PC-3 (cell line): Measurements from ENCODE around the gene KRTAP5-5. TPM values are rescaled to one million over a fixed set of nuclear protein-coding genes. Genes with fewer than 3 reads are reported as not detected.
"Not testable (repeated sequence)": the region's sequence is repeated elsewhere in the genome, so short reads cannot be mapped to it uniquely, and the experiment has no call there.

ENCODE experiments used
- ATAC-seq: fragments of 200-7000 bp; cut with Tn5 transposase; 2 replicates; pipeline ENCODE4 v1.9.1; 2020; ENCODE audit warnings: mild to moderate bottlenecking, moderate library complexity
- BruUV-seq: library from RNA; stranded (reverse); fragments of 400-500 nt; replicated peaks from 2 replicates; lab custom pipeline; 2021; lab: Mats Ljungman, UMichigan
- CTCF ChIA-PET: fragments of 300-600 bp; sonication (Branson Sonifier 250); formaldehyde crosslinking; loops from one replicate; lab custom pipeline; 2022; ENCODE audit warnings: antibody characterized with exemption; lab: Charles Lee
- POLR2A ChIA-PET: fragments of 300-600 bp; sonication (Branson Sonifier 250); formaldehyde crosslinking; loops from one replicate; lab custom pipeline; 2022; ENCODE audit warnings: antibody characterized with exemption; ENCODE audit not compliant: unreplicated experiment; lab: Charles Lee
- DNase-seq: peaks from one replicate; pipeline ENCODE4 v3.0.0-alpha.2; 2015
- H2AFZ ChIP-seq: fragments of 300-600 bp; sonication (generic); 2 replicates; pipeline ENCODE4 v1.6.0; 2016; ENCODE audit warnings: antibody characterized with exemption, low read length
- H3F3A ChIP-seq: fragments of 300-600 bp; sonication (generic); one replicate; pipeline ENCODE4 v1.6.0; 2017; ENCODE audit warnings: antibody characterized with exemption, low read length, control low read depth, mild to moderate bottlenecking; ENCODE audit not compliant: unreplicated experiment
- H3K27ac ChIP-seq: fragments of 300-600 bp; sonication (generic); 2 replicates; pipeline ENCODE4 v1.5.1; 2016; ENCODE audit warnings: mild to moderate bottlenecking, low read length
- H3K27me3 ChIP-seq: fragments of 300-600 bp; sonication (generic); 2 replicates; pipeline ENCODE4 v1.6.1; 2016; ENCODE audit warnings: low read length, mixed read lengths
- H3K36me3 ChIP-seq: fragments of 300-600 bp; sonication (generic); 2 replicates; pipeline ENCODE4 v1.6.1; 2016; ENCODE audit warnings: low read depth, mixed run types, low read length, mixed read lengths
- H3K4me1 ChIP-seq: fragments of 300-600 bp; sonication (generic); 2 replicates; pipeline ENCODE4 v1.5.1; 2016; ENCODE audit warnings: low read length; ENCODE audit not compliant: insufficient read depth
- H3K4me2 ChIP-seq: fragments of 300-600 bp; sonication (generic); 2 replicates; pipeline ENCODE4 v1.6.0; 2016; ENCODE audit warnings: low read length
- H3K4me3 ChIP-seq: fragments of 300-600 bp; sonication (generic); 2 replicates; pipeline ENCODE4 v1.5.1; 2016; ENCODE audit warnings: mild to moderate bottlenecking, low read length, mixed read lengths
- H3K79me2 ChIP-seq: fragments of 300-600 bp; sonication (generic); 2 replicates; pipeline ENCODE4 v1.6.1; 2017; ENCODE audit warnings: low read length, mixed read lengths
- H3K9ac ChIP-seq: fragments of 300-600 bp; sonication (generic); 2 replicates; pipeline ENCODE4 v1.6.0; 2016; ENCODE audit warnings: mild to moderate bottlenecking, low read length
- H3K9me2 ChIP-seq: fragments of 300-600 bp; sonication (generic); replicated peaks from 2 replicates; pipeline ENCODE4 v1.6.1; 2016; ENCODE audit warnings: mixed run types, low read length, mixed read lengths
- H3K9me3 ChIP-seq: fragments of 300-600 bp; sonication (generic); 2 replicates; pipeline ENCODE4 v1.6.1; 2016; ENCODE audit warnings: low read length, mixed read lengths
- H4K20me1 ChIP-seq: fragments of 300-600 bp; sonication (generic); 2 replicates; pipeline ENCODE4 v1.6.1; 2016; ENCODE audit warnings: low read length, mixed read lengths
- EZH2 ChIP-seq: fragments of 300-600 bp; sonication (generic); IDR thresholded peaks from one replicate; pipeline ENCODE4 v1.6.1; 2017; ENCODE audit warnings: antibody characterized with exemption, mild to moderate bottlenecking, low read length; ENCODE audit not compliant: unreplicated experiment
- EZH2phosphoT487 ChIP-seq: fragments of 300-600 bp; sonication (generic); IDR thresholded peaks from 2 replicates; pipeline ENCODE4 v1.6.1; 2018; ENCODE audit warnings: mild to moderate bottlenecking, antibody characterized with exemption, low read length, borderline replicate concordance
- intact Hi-C: fragments of 100-400 bp; cut with micrococcal nuclease; formaldehyde crosslinking; loops from 2 replicates; pipeline ENCODE4 v1.9.0; 2023
- total RNA-seq: library from RNA; depleted of rRNA; stranded (reverse); fragments of >200 nt; gene quantifications from 2 replicates; pipeline ENCODE4 v1.2.3, GENCODE V29; 2014
- TF ChIP-seq, protein P1 (sequence below): fragments of 300-600 bp; sonication (generic); conservative IDR thresholded peaks from 2 replicates; pipeline ENCODE4 v1.5.1; 2017; ENCODE audit warnings: antibody characterized with exemption, low read depth, mild to moderate bottlenecking, low read length

The KRTAP5-5 gene
- total RNA-seq, 1 experiment from 2014 or later: not detected

DNA sequence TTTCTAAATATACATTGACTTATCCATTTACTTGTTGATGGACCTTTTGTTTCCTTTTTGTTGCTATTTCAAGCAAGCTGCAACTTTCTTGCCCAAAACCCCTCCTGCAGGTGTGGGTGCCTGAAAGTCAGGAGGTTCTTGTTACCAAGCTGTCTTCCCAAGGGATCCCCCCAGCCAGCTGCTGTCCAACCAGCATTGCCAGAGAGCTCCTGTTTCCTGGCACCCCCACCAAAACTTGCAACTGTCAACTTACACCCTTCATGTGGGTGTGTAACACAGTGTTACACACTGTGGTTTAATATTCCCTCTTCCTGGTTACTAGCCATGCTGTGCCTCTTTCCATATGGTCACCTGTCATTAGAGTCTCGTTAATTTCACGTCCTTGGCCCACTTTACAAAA, 42.9 kb upstream of the KRTAP5-5 start:
- Histone ChIP-seq H3K9ac (no peak overlapping the region), H3K4me2 (no peak overlapping the region), H3K27ac (no peak overlapping the region), H2AFZ (no peak overlapping the region), H3K27me3 (no peaks in the 10 kb centered on the region), H3K4me3 (no peak overlapping the region), H3K9me3 (no peaks in the 10 kb centered on the region), H3K36me3 (no peaks in the 10 kb centered on the region), H3F3A (no peaks in the 10 kb centered on the region), H3K9me2 (no peaks in the 10 kb centered on the region), H4K20me1 (no peaks in the 10 kb centered on the region), H3K79me2 (no peaks in the 10 kb centered on the region), H3K4me1 (peaks cover 5% of the 10 kb centered on the region)
- intact Hi-C loops: no loop called here
- TF ChIP-seq EZH2phosphoT487 (no peak), EZH2 (no peak)
- TF ChIP-seq, protein P1, sequence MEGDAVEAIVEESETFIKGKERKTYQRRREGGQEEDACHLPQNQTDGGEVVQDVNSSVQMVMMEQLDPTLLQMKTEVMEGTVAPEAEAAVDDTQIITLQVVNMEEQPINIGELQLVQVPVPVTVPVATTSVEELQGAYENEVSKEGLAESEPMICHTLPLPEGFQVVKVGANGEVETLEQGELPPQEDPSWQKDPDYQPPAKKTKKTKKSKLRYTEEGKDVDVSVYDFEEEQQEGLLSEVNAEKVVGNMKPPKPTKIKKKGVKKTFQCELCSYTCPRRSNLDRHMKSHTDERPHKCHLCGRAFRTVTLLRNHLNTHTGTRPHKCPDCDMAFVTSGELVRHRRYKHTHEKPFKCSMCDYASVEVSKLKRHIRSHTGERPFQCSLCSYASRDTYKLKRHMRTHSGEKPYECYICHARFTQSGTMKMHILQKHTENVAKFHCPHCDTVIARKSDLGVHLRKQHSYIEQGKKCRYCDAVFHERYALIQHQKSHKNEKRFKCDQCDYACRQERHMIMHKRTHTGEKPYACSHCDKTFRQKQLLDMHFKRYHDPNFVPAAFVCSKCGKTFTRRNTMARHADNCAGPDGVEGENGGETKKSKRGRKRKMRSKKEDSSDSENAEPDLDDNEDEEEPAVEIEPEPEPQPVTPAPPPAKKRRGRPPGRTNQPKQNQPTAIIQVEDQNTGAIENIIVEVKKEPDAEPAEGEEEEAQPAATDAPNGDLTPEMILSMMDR: no peak
- CTCF ChIA-PET: no interaction called here
- BruUV-seq: no TSS peak
- DNase-seq (no peak), ATAC-seq (no peak)
- POLR2A ChIA-PET: no interaction called here

DNA sequence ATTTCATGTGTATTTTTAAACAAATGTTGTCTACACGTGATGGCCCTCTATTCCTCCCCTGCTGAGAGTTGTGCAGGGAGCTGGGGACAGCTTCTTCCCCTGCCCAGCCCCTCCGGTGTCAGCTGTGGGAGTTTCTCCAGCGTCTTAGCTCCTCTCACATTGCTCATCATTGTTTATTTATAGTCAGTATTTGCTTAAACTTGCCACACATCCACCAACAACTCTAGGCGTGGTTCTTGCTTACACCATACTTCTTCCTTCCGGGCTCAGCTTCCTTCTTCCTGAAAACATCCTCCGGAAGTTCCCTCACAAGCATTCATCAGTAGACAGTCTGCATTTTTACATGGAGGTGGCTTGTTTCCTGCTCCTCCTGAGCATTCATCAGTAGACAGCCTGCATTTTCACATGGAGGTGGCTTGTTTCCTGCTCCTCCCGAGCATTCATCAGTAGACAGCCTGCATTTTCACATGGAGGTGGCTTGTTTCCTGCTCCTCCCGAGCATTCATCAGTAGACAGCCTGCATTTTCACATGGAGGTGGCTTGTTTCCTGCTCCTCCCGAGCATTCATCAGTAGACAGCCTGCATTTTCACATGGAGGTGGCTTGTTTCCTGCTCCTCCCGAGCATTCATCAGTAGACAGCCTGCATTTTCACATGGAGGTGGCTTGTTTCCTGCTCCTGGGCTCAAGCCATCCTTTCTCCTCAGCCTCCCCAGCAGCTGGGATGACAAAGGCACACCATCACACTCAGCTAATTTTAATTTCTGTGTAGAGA, 40.2 kb upstream of the KRTAP5-5 start:
- H3K27me3 ChIP-seq, H3K4me3 ChIP-seq, H4K20me1 ChIP-seq, BruUV-seq, intact Hi-C loops, H3K79me2 ChIP-seq, H3K4me1 ChIP-seq, H3K9me2 ChIP-seq, H3F3A ChIP-seq, H3K36me3 ChIP-seq, H3K9me3 ChIP-seq, H3K9ac ChIP-seq, H3K27ac ChIP-seq: not testable (repeated sequence)
- ChIA-PET CTCF (interaction anchor here (0.6 to 1.4 kb wide), 6 partner anchors 15 to 704 kb away, joined by 3 to 9 read pairs (median 7); no protein-coding TSS in a partner anchor), POLR2A (interaction anchor here (0.6 to 0.7 kb wide), 2 partner anchors 41 to 243 kb away, joined by 3 to 16 read pairs; no protein-coding TSS in a partner anchor)
- peak overlapping the region; percentile 31 for H2AFZ ChIP-seq
- ATAC-seq: peak; percentile 99
- peak overlapping the region; percentile 76 for H3K4me2 ChIP-seq
- DNase-seq: peak; percentile 75

DNA sequence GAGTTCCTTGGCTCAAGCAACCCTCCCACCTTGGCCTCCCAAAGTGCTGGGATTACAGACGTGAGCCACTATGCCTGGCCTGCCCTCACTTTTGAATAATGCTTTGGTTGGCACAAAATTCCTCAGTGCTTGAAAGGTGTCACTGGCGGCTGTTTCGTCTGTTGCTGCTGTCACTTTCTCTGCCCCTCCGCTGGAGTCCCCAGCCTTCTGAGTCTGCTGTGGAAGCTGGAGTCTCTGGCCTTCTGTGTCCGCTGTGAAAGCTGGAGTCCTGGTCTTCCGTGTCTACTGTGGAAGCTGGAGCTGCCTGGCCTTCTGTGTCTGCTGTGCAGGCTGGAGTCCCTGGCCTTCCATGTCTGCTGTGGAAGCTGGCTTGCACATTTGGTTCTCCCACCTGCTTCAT, 39.6 kb upstream of the KRTAP5-5 start:
- Histone ChIP-seq H3K79me2 (no peaks in the 10 kb centered on the region), H2AFZ (no peak overlapping the region), H3K9me2 (no peaks in the 10 kb centered on the region), H3K4me1 (peaks cover 5% of the 10 kb centered on the region), H3K36me3 (no peaks in the 10 kb centered on the region), H3K9me3 (no peaks in the 10 kb centered on the region), H3K9ac (no peak overlapping the region), H3K27me3 (0 out of 2 replicates have a peak, but pooled peaks cover 3% of the 10 kb centered on the region), H3K4me2 (no peak overlapping the region), H4K20me1 (no peaks in the 10 kb centered on the region), H3K27ac (no peak overlapping the region), H3F3A (no peaks in the 10 kb centered on the region), H3K4me3 (no peak overlapping the region)
- intact Hi-C loops: no loop called here
- DNase-seq (no peak), ATAC-seq (no peak)
- no TSS peak for BruUV-seq
- no peak for TF ChIP-seq EZH2
- TF ChIP-seq, protein P1: no peak
- no peak for TF ChIP-seq EZH2phosphoT487
- ChIA-PET CTCF (no interaction called here), POLR2A (no interaction called here)
